Esophagus mucosa (tissue), 1 donor: ENCODE measurements around the gene CCDC152. TPM values are rescaled to one million over a fixed set of nuclear protein-coding genes. Genes with fewer than 3 reads are reported as not detected.

Experiments used
- total RNA-seq: library from RNA; stranded (reverse); gene quantifications from one replicate; pipeline ENCODE4 v1.2.4, GENCODE V29; 2023
- donor health status: DM: yes; HTN: yes; CAD: no.

Gene CCDC152
- total RNA-seq, 1 donor from 2014 or later: not detected

Other genes with a start within 250 kb of the CCDC152 start
- 95.9 TPM for gene SELENOP, start 55.1 kb downstream of the CCDC152 start, total RNA-seq